GM12878 (cell line): ENCODE results near the gene ZKSCAN5. TPM values are rescaled to one million over a fixed set of nuclear protein-coding genes. Genes with fewer than 3 reads are reported as not detected.
"Not testable (repeated sequence)": the region's sequence is repeated elsewhere in the genome, so short reads cannot be mapped to it uniquely, and the experiment has no call there.

Source experiments
- ATAC-seq: fragments of 200-7000 bp; cut with Tn5 transposase; 3 replicates; pipeline ENCODE4 v1.9.1; 2020; ENCODE audit warnings: mild to moderate bottlenecking, moderate library complexity
- BruUV-seq: library from RNA; stranded (reverse); fragments of 400-500 nt; replicated peaks from 2 replicates; lab custom pipeline; 2021; lab: Mats Ljungman, UMichigan
- CTCF ChIA-PET: fragments of 300-600 bp; sonication (Branson Sonifier 250); formaldehyde crosslinking; extraction: SDS; loops from one replicate; lab custom pipeline; 2021; ENCODE audit warnings: inconsistent platforms; lab: Yijun Ruan, JAX
- POLR2A ChIA-PET: fragments of 350-600 bp; formaldehyde crosslinking; extraction: SDS; loops from one replicate; lab custom pipeline; 2021; ENCODE audit warnings: inconsistent platforms; lab: Charles Lee
- RAD21 ChIA-PET: fragments of 300-600 bp; sonication (Branson Sonifier 250); formaldehyde crosslinking; loops from one replicate; lab custom pipeline; 2023; ENCODE audit warnings: antibody characterized with exemption; ENCODE audit not compliant: unreplicated experiment; lab: Charles Lee
- SMC1A ChIA-PET: fragments of 300-600 bp; sonication (Branson Sonifier 250); formaldehyde crosslinking; loops from one replicate; lab custom pipeline; 2023; ENCODE audit not compliant: unreplicated experiment, uncharacterized antibody; lab: Charles Lee
- DNase-seq: peaks from one replicate; pipeline ENCODE4 v3.0.0-alpha.2; 2011; ENCODE audit warnings: low read depth, low spot score
- FAIRE-seq: peaks from 3 replicates; lab custom pipeline; 2011; peaks lifted over from hg19 to GRCh38; lab: Jason Lieb, UNC
- H2AFZ ChIP-seq: 2 replicates; pipeline ENCODE4 v1.6.0; 2011; ENCODE audit warnings: low read depth, low read length, control low read depth; ENCODE audit not compliant: control insufficient read depth
- H3K27ac ChIP-seq: 2 replicates; pipeline ENCODE4 v1.5.1; 2011; ENCODE audit warnings: control low read depth; ENCODE audit not compliant: control insufficient read depth, insufficient read depth
- H3K27me3 ChIP-seq, 2 experiments: replicated peaks in 1 of 2; 2 replicates each; pipeline versions ENCODE4 v1.6.0 to v1.6.1; 2011; ENCODE audit warnings: low read length in 1 of 2; ENCODE audit not compliant: control insufficient read depth in 2 of 2, insufficient read depth in 2 of 2
- H3K36me3 ChIP-seq, 2 experiments: 2 replicates each; pipeline ENCODE4 v1.5.1; 2011; ENCODE audit warnings: low read length in 1 of 2; ENCODE audit not compliant: control insufficient read depth in 2 of 2, insufficient read depth in 2 of 2
- H3K4me1 ChIP-seq: 2 replicates; pipeline ENCODE4 v1.6.1; 2011; ENCODE audit warnings: mild to moderate bottlenecking, low read length, moderate library complexity, mixed read lengths; ENCODE audit not compliant: control insufficient read depth, insufficient read depth
- H3K4me2 ChIP-seq: 2 replicates; pipeline ENCODE4 v1.6.0; 2011; ENCODE audit warnings: control low read depth; ENCODE audit not compliant: control insufficient read depth, insufficient read depth
- H3K4me3 ChIP-seq: fragments of 200-600 bp; sonication (generic); 2 replicates; pipeline ENCODE4 v1.5.1; 2016
- H3K79me2 ChIP-seq: 2 replicates; pipeline ENCODE4 v1.6.0; 2011; ENCODE audit warnings: low read length; ENCODE audit not compliant: control insufficient read depth, insufficient read depth
- H3K9ac ChIP-seq: 2 replicates; pipeline ENCODE4 v1.8.0; 2011; ENCODE audit warnings: low read length, control low read depth, mixed read lengths; ENCODE audit not compliant: control insufficient read depth, insufficient read depth
- H3K9me3 ChIP-seq: replicated peaks from 3 replicates; pipeline ENCODE4 v1.5.1; 2011; ENCODE audit warnings: mild to moderate bottlenecking, low read length; ENCODE audit not compliant: control insufficient read depth, insufficient read depth
- H4K20me1 ChIP-seq: 2 replicates; pipeline ENCODE4 v1.6.0; 2011; ENCODE audit not compliant: control insufficient read depth, insufficient read depth
- BCL11A ChIP-seq: IDR thresholded peaks from 2 replicates; pipeline ENCODE4 v1.6.1; 2011; ENCODE audit warnings: low read depth, low read length
- BCL3 ChIP-seq: IDR thresholded peaks from 2 replicates; pipeline ENCODE4 v1.6.1; 2011; ENCODE audit warnings: borderline replicate concordance, low read depth, mild to moderate bottlenecking, moderate library complexity, low read length; ENCODE audit not compliant: insufficient read depth, poor library complexity, severe bottlenecking
- CREB1 ChIP-seq: IDR thresholded peaks from 2 replicates; pipeline ENCODE4 v1.6.1; 2012; ENCODE audit warnings: low read depth, mild to moderate bottlenecking, inconsistent platforms
- MTA2 ChIP-seq: fragments of 450-650 bp; IDR thresholded peaks from 2 replicates; pipeline ENCODE4 v1.6.1; 2016; ENCODE audit warnings: low read depth, mild to moderate bottlenecking, moderate library complexity
- MYC ChIP-seq: IDR thresholded peaks from 2 replicates; pipeline ENCODE4 v1.6.1; 2011; ENCODE audit warnings: mild to moderate bottlenecking, low read length, moderate library complexity, inconsistent platforms; ENCODE audit not compliant: insufficient read depth, insufficient replicate concordance, insufficient read length, severe bottlenecking
- NBN ChIP-seq: fragments of 450-650 bp; IDR thresholded peaks from 2 replicates; pipeline ENCODE4 v1.6.1; 2016
- NR2C1 ChIP-seq: fragments of 450-650 bp; IDR thresholded peaks from 2 replicates; pipeline ENCODE4 v1.6.1; 2017; ENCODE audit warnings: antibody characterized with exemption, mild to moderate bottlenecking, moderate library complexity
- PAX8 ChIP-seq: fragments of 450-650 bp; IDR thresholded peaks from 2 replicates; pipeline ENCODE4 v1.6.1; 2017; ENCODE audit warnings: mild to moderate bottlenecking, moderate library complexity
- TCF7 ChIP-seq: IDR thresholded peaks from 2 replicates; pipeline ENCODE4 v1.6.1; 2014; ENCODE audit warnings: antibody characterized with exemption, borderline replicate concordance
- USF2 ChIP-seq: IDR thresholded peaks from 2 replicates; pipeline ENCODE4 v1.6.1; 2011; ENCODE audit warnings: low read depth, low read length, improper control_type of control experiment, borderline replicate concordance
- ZNF207 ChIP-seq: fragments of 450-650 bp; IDR thresholded peaks from 2 replicates; pipeline ENCODE4 v1.6.1; 2014; ENCODE audit warnings: antibody characterized with exemption, mild to moderate bottlenecking, borderline replicate concordance
- WGBS: methylation state at CpG from one replicate; pipeline ENCODE4 v1.1.6; 2016; ENCODE audit warnings: low lambda C conversion rate; ENCODE audit not compliant: insufficient replicate concordance, insufficient coverage; ENCODE audit errors: missing lambda C conversion rate; 5-methylcytosine and 5-hydroxymethylcytosine counted together
- in situ Hi-C: fragments of 300-500 bp; cut with MboI; formaldehyde crosslinking; loops from 9 replicates; pipeline ENCODE4 v1.14.3; 2018; ENCODE audit warnings: mixed read lengths
- intact Hi-C: fragments of 100-400 bp; cut with micrococcal nuclease; formaldehyde crosslinking; loops from one replicate; pipeline ENCODE4 v1.14.2; 2022; ENCODE audit not compliant: unreplicated experiment
- polyA plus RNA-seq, 11 experiments: library from polyadenylated mRNA; depleted of rRNA in 4 of 11; unstranded in 6 of 11; stranded (reverse) in 5 of 11; fragments of >200 nt; fragmentation: Nextera tagmentation in 4 of 11; fragmentation: Illumina TruSeq in 1 of 11; extraction: Ambion mirVana in 4 of 11; extraction: Trizol in 1 of 11; gene quantifications; 1 replicate in 1 of 11; 2 replicates in 10 of 11; pipeline versions ENCODE4 v1.2.1 to v1.2.3, GENCODE V29; 2011 to 2016; ENCODE audit warnings: inconsistent platforms in 2 of 11, missing spikeins in 2 of 11, low read depth in 1 of 11
- total RNA-seq, 4 experiments: library from RNA; depleted of rRNA in 3 of 4; stranded (reverse); fragments of >200 nt in 3 of 4; fragmentation: Illumina TruSeq in 1 of 4; extraction: Trizol in 1 of 4; gene quantifications; 2 replicates each; pipeline versions ENCODE4 v1.2.1 to v1.2.3, GENCODE V29; 2013 to 2021
- TF ChIP-seq, protein P1 (sequence below): fragments of 450-650 bp; IDR thresholded peaks from 2 replicates; pipeline ENCODE4 v1.6.1; 2016; ENCODE audit warnings: mild to moderate bottlenecking

ZKSCAN5 gene
- total and polyA plus RNA-seq, 10 of the 15 experiments (the other 5 are each of a cell fraction or from before 2014, with no cell fraction given): 2.5 to 10.1 (median 7.7) TPM

- H3K4me1 ChIP-seq, in situ Hi-C loops, H3K9ac ChIP-seq, BruUV-seq, FAIRE-seq, H4K20me1 ChIP-seq, H2AFZ ChIP-seq, SMC1A ChIA-PET, H3K9me3 ChIP-seq, intact Hi-C loops, DNase-seq, H3K4me2 ChIP-seq, H3K79me2 ChIP-seq, H3K4me3 ChIP-seq, CTCF ChIA-PET, POLR2A ChIA-PET, RAD21 ChIA-PET, ATAC-seq, H3K27me3 ChIP-seq, H3K27ac ChIP-seq: not testable (repeated sequence)
- peaks cover 1 to 11% of the 10 kb centered on the region in 2 experiments; a peak in 3 of 4 replicates for H3K36me3 ChIP-seq
- 96% methylated on average over 7 of the region's 7 CpGs for WGBS
Observed at GRCh38 chr7:99568770-99569169, 64.3 kb downstream of the ZKSCAN5 start.

DNA sequence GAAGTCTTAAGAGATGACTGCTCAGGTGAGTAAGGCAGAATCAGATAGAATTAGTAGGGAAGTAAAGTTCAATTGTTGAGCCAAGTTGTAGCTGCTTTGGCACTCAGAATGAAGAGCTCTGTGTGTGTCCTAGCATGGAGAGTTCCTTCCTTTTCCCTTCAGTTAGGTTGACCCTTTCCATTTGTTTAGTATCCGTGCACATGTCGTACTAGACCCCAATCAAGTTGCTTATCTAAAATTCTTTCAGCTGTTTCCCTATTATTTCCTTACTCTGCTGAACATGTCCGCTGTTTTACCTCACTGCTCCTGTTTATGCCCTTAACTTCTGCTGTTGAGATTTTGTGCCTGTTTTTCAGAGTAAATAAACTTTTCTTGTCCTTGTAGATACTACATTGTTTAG lies 67.3 kb downstream of the ZKSCAN5 start:
- no TSS peak for BruUV-seq
- Histone ChIP-seq H3K27me3 (no peaks in the 10 kb centered on the region), H3K9me3 (no peaks in the 10 kb centered on the region), H3K9ac (no peak overlapping the region), H3K36me3 (peaks cover 1 to 6% of the 10 kb centered on the region in 2 experiments; a peak in 3 of 4 replicates), H3K4me1 (no peaks in the 10 kb centered on the region), H2AFZ (no peak overlapping the region), H3K79me2 (no peaks in the 10 kb centered on the region; the same call in 1 of the 2 replicates), H4K20me1 (no peaks in the 10 kb centered on the region), H3K4me3 (no peak overlapping the region), H3K27ac (no peak overlapping the region), H3K4me2 (no peak overlapping the region)
- 94% methylated on average over 3 of the region's 3 CpGs for WGBS
- no peak for FAIRE-seq
- ATAC-seq: no peak
- no peak for DNase-seq
- CTCF ChIA-PET: no interaction called here
- in situ Hi-C loops (no loop called here), intact Hi-C loops (no loop called here)
- SMC1A ChIA-PET: no interaction called here
- POLR2A ChIA-PET: no interaction called here
- RAD21 ChIA-PET: no interaction called here
- TF ChIP-seq USF2 (no peak), NR2C1 (no peak), PAX8 (no peak), BCL3 (no peak), CREB1 (no peak), MTA2 (no peak), ZNF207 (no peak), NBN (no peak), TCF7 (no peak), BCL11A (no peak), MYC (no peak)
- TF ChIP-seq, protein P1, sequence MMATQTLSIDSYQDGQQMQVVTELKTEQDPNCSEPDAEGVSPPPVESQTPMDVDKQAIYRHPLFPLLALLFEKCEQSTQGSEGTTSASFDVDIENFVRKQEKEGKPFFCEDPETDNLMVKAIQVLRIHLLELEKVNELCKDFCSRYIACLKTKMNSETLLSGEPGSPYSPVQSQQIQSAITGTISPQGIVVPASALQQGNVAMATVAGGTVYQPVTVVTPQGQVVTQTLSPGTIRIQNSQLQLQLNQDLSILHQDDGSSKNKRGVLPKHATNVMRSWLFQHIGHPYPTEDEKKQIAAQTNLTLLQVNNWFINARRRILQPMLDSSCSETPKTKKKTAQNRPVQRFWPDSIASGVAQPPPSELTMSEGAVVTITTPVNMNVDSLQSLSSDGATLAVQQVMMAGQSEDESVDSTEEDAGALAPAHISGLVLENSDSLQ: no peak
